ENCODE results near the gene WRAP73. TPM values are rescaled to one million over a fixed set of nuclear protein-coding genes. Genes with fewer than 3 reads are reported as not detected.

Gene WRAP73
- total and polyA plus RNA-seq, 9 donors = 5.3 to 18.0 (median 15.8) TPM

GRCh38 chr1:3636080-3636479, 13.8 kb downstream of the WRAP73 start:
- intact Hi-C loops (cut with DNase I) = no loop called here
- peak in 1 of 5 donors; percentile 13 for DNase-seq
- 86 to 92% (median 89%) methylated on average over 14 of the region's 14 CpGs for WGBS, 3 donors
- Histone ChIP-seq H3K27ac (no peak overlapping the region), H3K27me3 (no peaks in the 10 kb centered on the region), H3K4me3 (no peak overlapping the region), H3K9me3 (no peaks in the 10 kb centered on the region), H3K4me1 (ENCODE audit: insufficient read depth) (no peaks in the 10 kb centered on the region), H3K36me3 (no peaks in the 10 kb centered on the region)
- TF ChIP-seq CTCF (IDR thresholded peaks at IDR 0.05) (no peak), POLR2A (IDR thresholded peaks at IDR 0.05) (no peak), EP300 (IDR thresholded peaks at IDR 0.05) (no peak)

GRCh38 chr1:3634059-3634800, 15.7 kb downstream of the WRAP73 start:
- WGBS, 3 donors = 90 to 92% (median 91%) methylated on average over 22 of the region's 22 CpGs
- H3K27ac ChIP-seq = no peak overlapping the region

GRCh38 chr1:3633344-3634058, 16.4 kb downstream of the WRAP73 start:
- no peaks in the 10 kb centered on the region for H3K9me3 ChIP-seq
- intact Hi-C loops (cut with DNase I) = no loop called here
- WGBS, 3 donors = 90 to 94% (median 90%) methylated on average over 28 of the region's 28 CpGs
- H3K36me3 ChIP-seq = no peaks in the 10 kb centered on the region
- H3K27me3 ChIP-seq = no peaks in the 10 kb centered on the region
- TF ChIP-seq EP300 (IDR thresholded peaks at IDR 0.05) = no peak
- TF ChIP-seq CTCF (IDR thresholded peaks at IDR 0.05) = no peak
- no peak for TF ChIP-seq POLR2A (IDR thresholded peaks at IDR 0.05)
- no peak overlapping the region for H3K27ac ChIP-seq
- no peaks in the 10 kb centered on the region for H3K4me1 ChIP-seq (ENCODE audit: insufficient read depth)
- H3K4me3 ChIP-seq = no peak overlapping the region
- DNase-seq = no peak

More at GRCh38 chr1:3634059-3634800, 15.7 kb downstream of the WRAP73 start:
- Histone ChIP-seq H3K4me3 (no peak overlapping the region), H3K4me1 (ENCODE audit: insufficient read depth) (no peaks in the 10 kb centered on the region), H3K9me3 (no peaks in the 10 kb centered on the region), H3K36me3 (no peaks in the 10 kb centered on the region), H3K27me3 (no peaks in the 10 kb centered on the region)
- intact Hi-C loops (cut with DNase I) = no loop called here
- TF ChIP-seq CTCF (IDR thresholded peaks at IDR 0.05) = no peak
- no peak for TF ChIP-seq EP300 (IDR thresholded peaks at IDR 0.05)
- no peak for TF ChIP-seq POLR2A (IDR thresholded peaks at IDR 0.05)
- DNase-seq = peak in 1 of 5 donors; percentile 9

- no peaks in the 10 kb centered on the region for H3K9me3 ChIP-seq
- H3K27me3 ChIP-seq = no peaks in the 10 kb centered on the region
- no peak overlapping the region for H3K4me3 ChIP-seq
- no peak overlapping the region for H3K27ac ChIP-seq
- intact Hi-C loops (cut with DNase I) = no loop called here
- no peak for DNase-seq
- WGBS, 3 donors = 89 to 91% (median 90%) methylated on average over 26 of the region's 26 CpGs
- H3K36me3 ChIP-seq = no peaks in the 10 kb centered on the region
- TF ChIP-seq POLR2A (IDR thresholded peaks at IDR 0.05) (no peak), CTCF (IDR thresholded peaks at IDR 0.05) (no peak), EP300 (IDR thresholded peaks at IDR 0.05) (no peak)
- H3K4me1 ChIP-seq (ENCODE audit: insufficient read depth) = no peaks in the 10 kb centered on the region
These were observed 17.1 kb downstream of the WRAP73 start for GRCh38 chr1:3632716-3633343.
